HEK293T (cell line): ENCODE results near the gene NPAS3.

Experiments used
- ARNT ChIP-seq: fragments of 450-650 bp; IDR thresholded peaks from 2 replicates; pipeline ENCODE4 v1.6.1; 2017; ENCODE audit warnings: mild to moderate bottlenecking
- BHLHE40 ChIP-seq: fragments of 450-650 bp; IDR thresholded peaks from 2 replicates; pipeline ENCODE4 v1.6.1; 2016; ENCODE audit warnings: mild to moderate bottlenecking, moderate library complexity, borderline replicate concordance
- CTBP1 ChIP-seq: fragments of 450-650 bp; IDR thresholded peaks from 2 replicates; pipeline ENCODE4 v1.6.1; 2016; ENCODE audit warnings: borderline replicate concordance
- ELF4 ChIP-seq: fragments of 450-650 bp; IDR thresholded peaks from 2 replicates; pipeline ENCODE4 v1.6.1; 2017; ENCODE audit warnings: antibody characterized with exemption
- FOXA1 ChIP-seq: fragments of 450-650 bp; IDR thresholded peaks from 2 replicates; pipeline ENCODE4 v1.6.1; 2016; ENCODE audit warnings: mild to moderate bottlenecking
- FOXK2 ChIP-seq: fragments of 450-650 bp; IDR thresholded peaks from 2 replicates; pipeline ENCODE4 v1.6.1; 2016; ENCODE audit warnings: mild to moderate bottlenecking
- FOXM1 ChIP-seq: fragments of 450-650 bp; IDR thresholded peaks from 2 replicates; pipeline ENCODE4 v1.6.1; 2017; ENCODE audit warnings: mild to moderate bottlenecking, borderline replicate concordance
- L3MBTL2 ChIP-seq: fragments of 450-650 bp; conservative IDR thresholded peaks from 2 replicates; pipeline ENCODE4 v1.6.1; 2016; ENCODE audit warnings: mild to moderate bottlenecking
- LEF1 ChIP-seq: fragments of 450-650 bp; IDR thresholded peaks from 2 replicates; pipeline ENCODE4 v1.6.1; 2017; ENCODE audit warnings: mild to moderate bottlenecking, borderline replicate concordance
- NFRKB ChIP-seq: fragments of 450-650 bp; IDR thresholded peaks from 2 replicates; pipeline ENCODE4 v1.6.1; 2016; ENCODE audit warnings: mild to moderate bottlenecking, moderate library complexity
- PKNOX1 ChIP-seq: fragments of 450-650 bp; IDR thresholded peaks from 2 replicates; pipeline ENCODE4 v1.6.1; 2016
- SP1 ChIP-seq: fragments of 450-650 bp; IDR thresholded peaks from 2 replicates; pipeline ENCODE4 v1.6.1; 2017
- SUZ12 ChIP-seq: fragments of 450-650 bp; IDR thresholded peaks from 2 replicates; pipeline ENCODE4 v1.6.1; 2016; ENCODE audit warnings: mild to moderate bottlenecking
- TARDBP ChIP-seq: fragments of 450-650 bp; IDR thresholded peaks from 2 replicates; pipeline ENCODE4 v1.6.1; 2016

GRCh38 chr14:33545696-33546095 is 607.0 kb downstream of the NPAS3 start:
- TF ChIP-seq SP1 (no peak), ARNT (no peak), FOXM1 (no peak), CTBP1 (no peak), SUZ12 (no peak), NFRKB (no peak), BHLHE40 (no peak), PKNOX1 (no peak), FOXA1 (no peak), FOXK2 (no peak), ELF4 (no peak), TARDBP (no peak), L3MBTL2 (no peak), LEF1 (no peak)
